WTC11 (cell line): Measurements from ENCODE around the gene PIK3CA.

ENCODE experiments used
- GRHL2 ChIP-seq: fragments of 250-450 bp; sonication (Bioruptor Pico); IDR thresholded peaks from 2 replicates; pipeline ENCODE4 v1.8.0; 2022; ENCODE audit warnings: mild to moderate bottlenecking, moderate library complexity; ENCODE audit not compliant: insufficient replicate concordance, severe bottlenecking
- JAZF1 ChIP-seq: fragments of 250-450 bp; sonication (Bioruptor Pico); IDR thresholded peaks from 2 replicates; pipeline ENCODE4 v1.9.0; 2021; ENCODE audit warnings: moderate library complexity, mild to moderate bottlenecking, inconsistent platforms

DNA sequence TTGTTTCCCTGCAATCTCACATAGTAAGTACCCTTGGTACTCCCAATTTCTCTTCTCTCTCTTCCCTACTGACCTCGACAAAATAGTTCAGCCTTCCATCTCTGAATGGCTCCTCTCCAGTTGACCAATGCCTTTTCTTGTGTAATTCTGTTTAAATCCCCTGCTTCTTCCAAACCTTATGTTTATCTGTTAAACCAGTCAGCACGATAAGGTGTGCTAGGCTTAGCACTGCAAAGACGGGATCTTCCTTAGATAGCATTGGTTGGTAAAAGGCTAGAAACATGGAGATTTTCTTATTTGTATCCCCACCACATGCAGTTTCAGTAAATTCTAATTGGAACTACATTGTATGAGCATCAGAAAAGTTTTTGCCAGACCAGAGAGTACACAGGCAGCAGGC is 128.6 kb downstream of the PIK3CA start:
- TF ChIP-seq JAZF1 (CRISPR knock-in tag): no peak
- no peak for TF ChIP-seq GRHL2 (CRISPR knock-in tag)
